NT2/D1 (cell line): ENCODE results near the gene NANP.
"Not testable (repeated sequence)": the region's sequence is repeated elsewhere in the genome, so short reads cannot be mapped to it uniquely, and the experiment has no call there.

Source experiments
- DNase-seq: peaks from one replicate; pipeline ENCODE4 v3.0.0-alpha.2; 2011; ENCODE audit warnings: low read depth, low spot score
- H3K27me3 ChIP-seq: 2 replicates; pipeline ENCODE4 v1.6.0; 2011; ENCODE audit warnings: mild to moderate bottlenecking; ENCODE audit not compliant: insufficient read length, insufficient read depth
- H3K36me3 ChIP-seq: 2 replicates; pipeline ENCODE4 v1.6.1; 2011; ENCODE audit warnings: mild to moderate bottlenecking, low read length, mixed read lengths; ENCODE audit not compliant: insufficient read depth, insufficient read length
- H3K4me1 ChIP-seq: 2 replicates; pipeline ENCODE4 v1.5.1; 2011; ENCODE audit not compliant: insufficient read depth, insufficient read length
- H3K4me3 ChIP-seq: 2 replicates; pipeline ENCODE4 v1.5.1; 2011; ENCODE audit warnings: low read depth; ENCODE audit not compliant: insufficient read length
- H3K9ac ChIP-seq: 2 replicates; pipeline ENCODE4 v1.6.0; 2011; ENCODE audit warnings: low read depth; ENCODE audit not compliant: insufficient read length
- H3K9me3 ChIP-seq: 2 replicates; pipeline ENCODE4 v1.5.1; 2011; ENCODE audit warnings: mild to moderate bottlenecking, low read length; ENCODE audit not compliant: insufficient read depth
- SUZ12 ChIP-seq: IDR thresholded peaks from 2 replicates; pipeline ENCODE4 v1.6.1; 2011; ENCODE audit not compliant: insufficient read length, insufficient read depth; ENCODE audit errors: extremely low read depth
- YY1 ChIP-seq: IDR thresholded peaks from 2 replicates; pipeline ENCODE4 v1.6.1; 2011; ENCODE audit not compliant: insufficient read length, insufficient read depth
- ZNF274 ChIP-seq: IDR thresholded peaks from 2 replicates; pipeline ENCODE4 v1.6.1; 2011; ENCODE audit warnings: mild to moderate bottlenecking, low read depth, low read length

Gene NANP

DNA sequence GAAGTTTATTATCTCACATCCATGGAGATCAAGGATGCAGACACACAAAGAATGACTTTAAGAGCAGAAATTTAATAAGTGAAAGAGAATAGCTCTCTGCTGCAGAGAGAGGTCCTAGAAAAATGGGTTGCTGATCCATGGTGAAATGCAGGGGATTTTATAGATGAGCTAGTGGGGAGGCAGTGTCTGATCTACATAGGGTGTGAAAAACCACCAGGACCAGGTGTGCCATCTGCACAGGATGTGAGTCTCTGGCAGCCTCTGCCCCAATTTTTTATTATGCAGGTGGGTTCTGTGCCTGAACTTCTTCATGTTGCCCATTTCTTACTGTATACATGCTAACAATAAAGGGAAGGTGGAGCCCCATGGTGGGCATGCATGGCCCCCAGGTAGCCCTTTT is 19.9 kb upstream of the NANP start:
- H3K4me3 ChIP-seq = no peak overlapping the region
- no peaks in the 10 kb centered on the region for H3K9me3 ChIP-seq
- no peak overlapping the region for H3K9ac ChIP-seq
- peaks cover 3% of the 10 kb centered on the region for H3K36me3 ChIP-seq
- no peaks in the 10 kb centered on the region for H3K27me3 ChIP-seq
- no peak for TF ChIP-seq SUZ12
- no peak for TF ChIP-seq ZNF274
- no peak for TF ChIP-seq YY1
- H3K4me1 ChIP-seq = no peaks in the 10 kb centered on the region
- DNase-seq = no peak

DNA sequence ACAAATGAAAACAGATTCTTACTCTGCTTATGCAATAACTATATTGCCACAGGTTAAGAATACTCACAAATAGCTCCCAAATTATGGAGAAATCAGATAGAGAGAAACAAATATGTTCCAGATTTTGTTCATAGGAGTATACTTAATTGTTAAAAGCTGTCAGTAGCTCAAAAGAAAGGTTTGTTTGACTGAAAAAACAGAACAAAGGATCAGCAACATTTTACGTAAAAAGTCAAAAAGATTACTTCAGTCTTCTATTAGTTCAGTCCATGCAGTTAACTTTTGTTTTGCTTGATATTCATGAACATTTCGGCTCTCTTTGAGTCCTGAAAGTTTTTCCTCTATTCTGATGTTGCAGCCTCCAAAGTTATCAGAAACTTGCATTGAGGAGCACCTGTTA is 13.4 kb upstream of the NANP start:
- no peak for DNase-seq
- H3K9me3 ChIP-seq = peaks cover 23% of the 10 kb centered on the region
- no peak overlapping the region for H3K4me3 ChIP-seq
- no peaks in the 10 kb centered on the region for H3K36me3 ChIP-seq
- H3K27me3 ChIP-seq = no peaks in the 10 kb centered on the region
- no peak overlapping the region for H3K9ac ChIP-seq
- TF ChIP-seq YY1 (no peak), ZNF274 (no peak), SUZ12 (no peak)
- H3K4me1 ChIP-seq = no peaks in the 10 kb centered on the region

DNA sequence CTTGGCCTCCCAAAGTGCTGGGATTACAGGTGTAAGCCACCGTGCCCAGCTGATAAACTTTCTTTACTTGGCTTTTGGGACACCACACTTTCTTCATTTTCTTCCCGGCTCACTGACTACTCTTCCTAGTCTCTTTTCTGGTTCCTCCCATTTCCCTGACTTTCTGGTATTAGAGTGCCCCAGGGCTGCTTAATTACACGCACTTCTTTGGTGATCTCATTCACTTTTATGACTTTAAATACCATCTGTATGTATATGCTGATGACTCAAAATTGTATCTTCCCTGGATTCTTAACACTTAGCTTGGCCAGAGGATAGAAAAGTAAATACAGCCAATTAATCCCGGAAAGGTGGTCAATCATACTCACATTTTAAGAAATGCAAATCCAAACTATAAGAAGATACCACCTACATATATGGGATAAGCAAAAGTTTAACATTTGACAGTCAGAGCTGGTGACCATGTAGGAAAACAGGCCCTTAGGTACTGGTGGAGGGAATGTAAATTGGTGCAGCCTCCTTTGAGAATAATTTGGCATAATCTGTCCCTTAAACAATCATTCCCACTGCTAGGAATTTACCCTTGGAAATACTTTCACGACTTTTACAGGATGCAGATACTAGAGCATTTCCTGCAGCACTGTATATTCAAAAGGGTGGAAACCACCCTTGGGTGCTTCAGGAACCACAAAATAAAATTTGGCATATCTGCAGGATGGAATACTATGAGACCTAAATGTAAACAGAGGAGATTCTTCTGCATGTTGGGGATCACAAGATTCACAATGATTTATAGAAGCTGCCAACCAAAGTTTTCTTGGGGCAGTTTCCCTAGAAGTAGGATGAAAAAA is 9.4 kb upstream of the NANP start:
- Histone ChIP-seq H3K4me1 (no peaks in the 10 kb centered on the region), H3K27me3 (no peaks in the 10 kb centered on the region), H3K4me3 (no peak overlapping the region), H3K36me3 (no peaks in the 10 kb centered on the region), H3K9me3 (peaks cover 23% of the 10 kb centered on the region), H3K9ac (no peak overlapping the region)
- TF ChIP-seq ZNF274 (no peak), YY1 (no peak), SUZ12 (no peak)
- DNase-seq = no peak

DNA sequence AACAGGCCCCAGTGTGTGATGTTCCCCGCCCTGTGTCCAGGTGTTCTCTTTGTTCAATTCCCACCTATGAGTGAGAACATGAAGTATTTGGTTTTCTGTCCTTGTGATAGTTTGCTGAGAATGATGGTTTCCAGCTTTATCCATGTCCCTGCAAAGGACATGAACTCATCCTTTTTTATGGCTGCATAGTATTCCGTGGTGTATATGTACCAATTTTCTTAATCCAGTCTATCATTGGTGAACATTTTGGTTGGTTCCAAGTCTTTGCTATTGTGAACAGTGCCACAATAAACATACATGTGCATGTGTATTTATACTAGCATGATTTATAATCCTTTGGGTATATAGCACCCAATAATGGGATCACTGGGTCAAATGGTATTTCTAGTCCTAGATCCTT is 6.8 kb upstream of the NANP start:
- not testable (repeated sequence) for H3K4me1 ChIP-seq, H3K4me3 ChIP-seq, H3K36me3 ChIP-seq, DNase-seq, H3K9me3 ChIP-seq, H3K9ac ChIP-seq, H3K27me3 ChIP-seq

DNA sequence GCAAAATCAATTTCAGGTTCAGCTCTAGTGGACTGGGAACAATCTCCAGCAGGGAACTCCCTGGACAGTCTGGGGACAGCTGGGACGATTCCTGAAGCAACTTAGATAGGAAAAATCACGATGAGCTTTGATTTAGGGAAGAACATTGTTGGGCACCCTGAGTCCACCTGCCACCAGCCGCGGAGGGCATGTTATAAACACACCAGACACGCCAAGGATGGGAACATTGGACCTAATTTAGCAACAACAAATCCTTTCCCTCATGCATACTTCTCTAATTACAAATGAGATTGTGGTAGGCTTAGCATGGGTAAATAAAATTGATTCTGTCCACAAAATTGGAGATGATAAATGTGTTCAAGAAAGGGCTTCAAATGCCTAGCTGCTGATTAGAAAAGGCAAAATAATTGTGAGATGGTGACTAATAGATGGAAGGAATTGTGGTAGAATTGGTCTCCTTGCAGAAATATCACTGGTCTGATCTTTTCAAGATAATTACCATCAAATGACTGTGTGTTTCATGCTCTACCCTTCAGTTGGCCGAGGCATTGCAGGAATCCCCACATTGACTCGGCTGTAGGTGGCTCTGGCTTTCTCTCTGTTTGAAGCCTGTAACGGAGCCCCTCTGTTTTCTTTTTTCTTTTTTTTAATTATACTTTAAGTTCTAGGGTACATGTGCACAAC is 6.1 kb upstream of the NANP start:
- TF ChIP-seq ZNF274 (no peak), SUZ12 (no peak), YY1 (no peak)
- Histone ChIP-seq H3K27me3 (no peaks in the 10 kb centered on the region), H3K9ac (no peak overlapping the region), H3K4me1 (no peaks in the 10 kb centered on the region), H3K36me3 (no peaks in the 10 kb centered on the region), H3K4me3 (no peak overlapping the region), H3K9me3 (no peaks in the 10 kb centered on the region)
- DNase-seq = no peak

DNA sequence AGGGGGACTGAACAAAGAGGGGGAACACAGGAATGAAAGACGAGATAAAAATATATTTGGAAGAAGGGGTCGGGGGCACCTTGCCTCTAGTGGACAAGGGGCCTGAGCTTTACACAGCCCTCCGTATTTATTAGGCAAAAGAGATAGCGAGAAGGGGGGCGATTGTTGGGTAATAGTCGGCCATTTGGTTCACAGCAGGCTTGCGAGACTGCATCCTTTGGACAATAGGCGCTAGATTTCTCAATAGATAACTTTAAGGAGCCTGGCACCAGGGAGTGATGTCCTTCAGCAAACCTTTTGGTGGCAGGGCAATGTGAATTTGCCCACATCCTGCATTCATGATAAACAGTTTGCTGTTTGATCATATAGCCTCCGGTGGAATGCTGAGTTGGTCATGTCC is 3.0 kb upstream of the NANP start:
- Histone ChIP-seq H3K27me3 (peaks cover 8% of the 10 kb centered on the region), H3K9me3 (no peaks in the 10 kb centered on the region), H3K4me1 (no peaks in the 10 kb centered on the region), H3K4me3 (no peak overlapping the region), H3K36me3 (no peaks in the 10 kb centered on the region), H3K9ac (no peak overlapping the region)
- DNase-seq = no peak
- no peak for TF ChIP-seq YY1
- TF ChIP-seq SUZ12 = no peak
- no peak for TF ChIP-seq ZNF274

DNA sequence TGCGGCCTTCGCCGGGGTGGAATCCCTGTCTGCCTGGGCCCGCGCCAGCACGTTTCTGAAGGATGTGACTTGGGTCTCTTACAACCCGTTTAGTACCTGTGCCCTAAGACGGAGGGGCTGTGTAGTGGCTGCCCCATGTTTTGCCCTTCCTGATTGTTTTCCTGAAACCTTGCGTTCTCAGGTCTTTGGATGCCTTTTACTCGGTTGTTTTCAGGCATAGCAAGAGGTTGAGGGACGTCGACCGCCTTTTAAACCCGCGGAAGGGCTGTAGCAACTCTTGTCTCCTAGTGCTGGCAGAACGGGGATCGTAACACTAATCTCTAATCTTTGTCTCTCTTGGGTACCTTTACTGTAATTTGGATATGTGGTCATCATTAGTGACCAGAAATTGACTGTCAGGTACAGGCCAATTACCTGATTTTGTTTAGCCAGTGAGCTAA is 706 bp upstream of the NANP start:
- no peak for DNase-seq
- no peaks in the 10 kb centered on the region for H3K9me3 ChIP-seq
- H3K36me3 ChIP-seq = peaks cover 7% of the 10 kb centered on the region
- no peaks in the 10 kb centered on the region for H3K4me1 ChIP-seq
- TF ChIP-seq YY1 (no peak), ZNF274 (no peak), SUZ12 (no peak)
- H3K4me3 ChIP-seq = peak overlapping the region; percentile 78
- H3K27me3 ChIP-seq = peaks cover 8% of the 10 kb centered on the region
- H3K9ac ChIP-seq = peak overlapping the region; percentile 90
